ENCODE measurements around the gene NOP10. TPM values are rescaled to one million over a fixed set of nuclear protein-coding genes. Genes with fewer than 3 reads are reported as not detected.

NOP10 gene
- polyA plus RNA-seq, 1 experiment = 262 TPM

GRCh38 chr15:34336231-34336990 lies 6.5 kb downstream of the NOP10 start:
- DNase-seq (ENCODE audit: low read depth, low spot score) = no peak
- POLR2A ChIA-PET = interaction anchor here (1.4 kb wide), 1 partner anchor 31 kb away, joined by 3 read pairs; the partner anchor contains the start of gene LPCAT4
- Histone ChIP-seq H3K27me3 (ENCODE audit: control insufficient read depth, insufficient read depth, low read length) (no peaks in the 10 kb centered on the region), H3K4me3 (ENCODE audit: low read depth, low read length) (peak overlapping the region; percentile 92), H3K27ac (ENCODE audit: low read depth, low read length) (no peak overlapping the region), H3K9me3 (ENCODE audit: control insufficient read depth, insufficient read depth, low read length) (no peaks in the 10 kb centered on the region; the same call in 1 of the 2 replicates)
- CTCF ChIA-PET = interaction anchor here (2.1 kb wide), 1 partner anchor 226 kb away, joined by 5 read pairs; no protein-coding TSS in a partner anchor
- TF ChIP-seq CTCF (IDR thresholded peaks at IDR 0.05; ENCODE audit: low read depth, low read length) = no peak

GRCh38 chr15:34335176-34336032 lies 7.5 kb downstream of the NOP10 start:
- DNase-seq (ENCODE audit: low read depth, low spot score) = no peak
- no peak overlapping the region for H3K27ac ChIP-seq (ENCODE audit: low read depth, low read length)

GRCh38 chr15:34334672-34335071 lies 8.3 kb downstream of the NOP10 start:
- no peak for TF ChIP-seq CTCF (IDR thresholded peaks at IDR 0.05; ENCODE audit: low read depth, low read length)
- POLR2A ChIA-PET = interaction anchor here (0.6 kb wide), 1 partner anchor 35 kb away, joined by 4 read pairs; no protein-coding TSS in a partner anchor
- no peak overlapping the region for H3K4me3 ChIP-seq (ENCODE audit: low read depth, low read length)
- CTCF ChIA-PET = interaction anchor here (1.8 kb wide), 1 partner anchor 9 kb away, joined by 7 read pairs; the partner anchor contains the start of genes NOP10 and NUTM1
- DNase-seq (ENCODE audit: low read depth, low spot score) = no peak
- H3K27me3 ChIP-seq (ENCODE audit: control insufficient read depth, insufficient read depth, low read length) = no peaks in the 10 kb centered on the region
- no peaks in the 10 kb centered on the region; the same call in 1 of the 2 replicates for H3K9me3 ChIP-seq (ENCODE audit: control insufficient read depth, insufficient read depth, low read length)
- H3K27ac ChIP-seq (ENCODE audit: low read depth, low read length) = no peak overlapping the region

More at GRCh38 chr15:34335176-34336032, 7.5 kb downstream of the NOP10 start:
- Histone ChIP-seq H3K9me3 (ENCODE audit: control insufficient read depth, insufficient read depth, low read length) (no peaks in the 10 kb centered on the region; the same call in 1 of the 2 replicates), H3K4me3 (ENCODE audit: low read depth, low read length) (no peak overlapping the region), H3K27me3 (ENCODE audit: control insufficient read depth, insufficient read depth, low read length) (no peaks in the 10 kb centered on the region)
- no peak for TF ChIP-seq CTCF (IDR thresholded peaks at IDR 0.05; ENCODE audit: low read depth, low read length)
- ChIA-PET CTCF (no interaction called here), POLR2A (no interaction called here)

GRCh38 chr15:34332553-34333120 lies 10.3 kb downstream of the NOP10 start:
- CTCF ChIA-PET = interaction anchor here (1.8 kb wide), 1 partner anchor 11 kb away, joined by 7 read pairs; the partner anchor contains the start of genes NOP10 and NUTM1
- no peaks in the 10 kb centered on the region; the same call in 1 of the 2 replicates for H3K9me3 ChIP-seq (ENCODE audit: control insufficient read depth, insufficient read depth, low read length)
- H3K27ac ChIP-seq (ENCODE audit: low read depth, low read length) = no peak overlapping the region
- POLR2A ChIA-PET = no interaction called here
- no peak for DNase-seq (ENCODE audit: low read depth, low spot score)
- no peaks in the 10 kb centered on the region for H3K27me3 ChIP-seq (ENCODE audit: control insufficient read depth, insufficient read depth, low read length)
- H3K4me3 ChIP-seq (ENCODE audit: low read depth, low read length) = no peak overlapping the region
- no peak for TF ChIP-seq CTCF (IDR thresholded peaks at IDR 0.05; ENCODE audit: low read depth, low read length)
